ENCODE data around the gene SYT7. TPM values are rescaled to one million over a fixed set of nuclear protein-coding genes. Genes with fewer than 3 reads are reported as not detected.

SYT7 gene
- total and polyA plus RNA-seq, 10 of the 15 experiments (the other 5 are each of a cell fraction or from before 2014, with no cell fraction given): not detected

DNA sequence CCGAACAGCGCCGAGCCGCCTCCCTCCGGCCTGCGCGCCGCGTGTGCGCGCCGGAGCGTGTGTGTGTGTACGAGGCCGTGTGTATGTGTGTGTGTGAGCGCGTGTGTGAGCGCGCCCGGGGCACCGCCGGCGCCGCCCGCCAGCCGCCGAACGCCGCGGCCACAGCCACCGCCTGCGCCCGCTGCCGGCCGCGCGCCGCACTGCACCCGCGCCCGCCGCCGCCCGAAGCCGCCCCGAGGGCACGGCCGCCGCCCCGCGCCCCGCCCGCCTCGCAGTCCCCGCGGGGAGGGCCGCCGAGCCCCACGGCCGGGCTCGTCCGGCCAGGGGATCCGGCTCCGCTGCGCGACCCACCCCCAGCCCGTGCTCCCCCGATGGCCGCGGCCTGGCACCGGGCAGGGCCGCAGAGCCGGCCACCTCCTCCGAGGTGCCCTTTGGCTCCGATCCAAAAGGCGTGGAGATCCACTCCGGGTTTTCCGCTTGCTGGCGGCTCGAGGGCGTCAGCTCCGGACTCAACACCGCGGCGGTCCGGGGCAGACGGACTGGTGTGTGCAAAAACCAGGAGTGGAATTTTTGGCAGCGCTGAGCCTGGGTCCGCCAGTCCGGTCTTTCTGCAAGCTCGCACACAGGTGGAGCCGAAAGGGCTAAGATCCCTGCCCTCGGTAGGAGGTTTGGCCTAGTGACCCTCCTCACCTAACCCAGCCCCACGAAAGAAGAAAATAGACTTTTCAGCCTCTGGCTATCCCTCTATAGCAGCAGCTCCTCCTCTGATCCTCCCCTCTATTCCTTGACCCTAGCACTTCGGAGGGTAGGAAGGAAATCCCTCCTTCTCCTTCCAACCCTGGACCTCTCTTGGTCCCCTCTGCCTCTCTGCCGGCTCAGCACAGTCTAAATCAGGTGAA lies at the start of gene SYT7 (continued):
- TF ChIP-seq MTA2 (IDR thresholded peaks at IDR 0.05; ENCODE audit: low read depth): no peak
- TF ChIP-seq CREB1 (IDR thresholded peaks at IDR 0.05; ENCODE audit: low read depth): peak; percentile 63; the same call in 1 of the 2 replicates
- peak; percentile 73 for TF ChIP-seq KLF5 (IDR thresholded peaks at IDR 0.05; ENCODE audit: partially characterized antibody)
- TF ChIP-seq IKZF1 (conservative IDR thresholded peaks at IDR 0.05): peak; percentile 92
- TF ChIP-seq SRF (IDR thresholded peaks at IDR 0.05; ENCODE audit: low read depth in 2 of 2, low read length in 2 of 2): 0 out of 4 replicates have a peak, but pooled peaks of 1 of the 2 experiments have one; percentile 48
- no peak for TF ChIP-seq FOS (IDR thresholded peaks at IDR 0.05; ENCODE audit: borderline replicate concordance, extremely low read depth, insufficient read length)
- TF ChIP-seq FOXM1 (IDR thresholded peaks at IDR 0.05; ENCODE audit: low read depth, low read length): no peak
- 0 out of 2 replicates have a peak, but pooled peaks have one; percentile 69 for TF ChIP-seq STAT3 (IDR thresholded peaks at IDR 0.05; ENCODE audit: low read depth, low read length)
- TF ChIP-seq CTCF (IDR thresholded peaks at IDR 0.05 in 2 of 3, conservative IDR thresholded peaks at IDR 0.05 in 1 of 3; ENCODE audit: control insufficient read depth in 2 of 3, extremely low read depth in 1 of 3, insufficient read depth in 1 of 3, low read depth in 3 of 3, low read length in 3 of 3): peak in 1 of 3 experiments; percentile 20; a peak in 2 of 6 replicates
- peak; percentile 49; the same call in 1 of the 2 replicates for TF ChIP-seq HSF1 (IDR thresholded peaks at IDR 0.05; ENCODE audit: low read depth, low read length)
- TF ChIP-seq ZNF274 (IDR thresholded peaks at IDR 0.05; ENCODE audit: insufficient read depth, insufficient read length): no peak
- TF ChIP-seq, protein P1, sequence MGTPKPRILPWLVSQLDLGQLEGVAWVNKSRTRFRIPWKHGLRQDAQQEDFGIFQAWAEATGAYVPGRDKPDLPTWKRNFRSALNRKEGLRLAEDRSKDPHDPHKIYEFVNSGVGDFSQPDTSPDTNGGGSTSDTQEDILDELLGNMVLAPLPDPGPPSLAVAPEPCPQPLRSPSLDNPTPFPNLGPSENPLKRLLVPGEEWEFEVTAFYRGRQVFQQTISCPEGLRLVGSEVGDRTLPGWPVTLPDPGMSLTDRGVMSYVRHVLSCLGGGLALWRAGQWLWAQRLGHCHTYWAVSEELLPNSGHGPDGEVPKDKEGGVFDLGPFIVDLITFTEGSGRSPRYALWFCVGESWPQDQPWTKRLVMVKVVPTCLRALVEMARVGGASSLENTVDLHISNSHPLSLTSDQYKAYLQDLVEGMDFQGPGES (IDR thresholded peaks at IDR 0.05): 0 out of 2 replicates have a peak, but pooled peaks have one; percentile 22
- peak in 1 of 2 experiments; percentile 79; a peak in 2 of 3 replicates for TF ChIP-seq EGR1 (IDR thresholded peaks at IDR 0.05; ENCODE audit: borderline replicate concordance in 1 of 2, low read depth in 2 of 2, low read length in 2 of 2)
- peak; percentile 54 for TF ChIP-seq E4F1 (IDR thresholded peaks at IDR 0.05; ENCODE audit: borderline replicate concordance, partially characterized antibody)
- peak; percentile 76; the same call in 1 of the 2 replicates for TF ChIP-seq RCOR1 (conservative IDR thresholded peaks at IDR 0.05; ENCODE audit: low read depth, low read length)
- peak; percentile 96 for TF ChIP-seq ZSCAN29 (IDR thresholded peaks at IDR 0.05)
- TF ChIP-seq HDGF (IDR thresholded peaks at IDR 0.05): no peak
- TF ChIP-seq EED (IDR thresholded peaks at IDR 0.05; ENCODE audit: low read depth): 0 out of 2 replicates have a peak, but pooled peaks have one; percentile 22

All from GM12878 (cell line).